Naive B cell (primary cell): ENCODE data around the gene KYAT1. TPM values are rescaled to one million over a fixed set of nuclear protein-coding genes. Genes with fewer than 3 reads are reported as not detected.
"Not testable (repeated sequence)": the region's sequence is repeated elsewhere in the genome, so short reads cannot be mapped to it uniquely, and the experiment has no call there.

Source experiments
- ATAC-seq, 2 donors: fragments of 150-1000 bp; cut with Tn5 transposase; 2 replicates each; pipeline ENCODE4 v1.10.0; 2021; ENCODE audit warnings: low read depth in 2 of 2, mild to moderate bottlenecking in 2 of 2, moderate library complexity in 2 of 2
- DNase-seq: peaks from one replicate; pipeline ENCODE4 v3.0.0; 2022
- H3K27ac Mint-ChIP-seq, 6 donors: one replicate each; pipeline ENCODE4 v1.8.0; 2020 to 2022; ENCODE audit warnings: mild to moderate bottlenecking in 6 of 6, mixed read lengths in 6 of 6, moderate library complexity in 5 of 6, inconsistent platforms in 2 of 6
- H3K27me3 Mint-ChIP-seq, 3 donors: one replicate each; pipeline ENCODE4 v1.8.0; 2021 to 2022; ENCODE audit warnings: mixed read lengths in 3 of 3, mild to moderate bottlenecking in 1 of 3
- H3K36me3 Mint-ChIP-seq, 2 donors: one replicate each; pipeline ENCODE4 v1.8.0; 2020 to 2022; ENCODE audit warnings: mixed read lengths in 2 of 2, inconsistent platforms in 1 of 2, mild to moderate bottlenecking in 1 of 2
- H3K4me1 Mint-ChIP-seq, 3 donors: one replicate each; pipeline ENCODE4 v1.8.0; 2020 to 2022; ENCODE audit warnings: mixed read lengths in 3 of 3, inconsistent platforms in 1 of 3, mild to moderate bottlenecking in 1 of 3, moderate library complexity in 1 of 3
- H3K4me3 Mint-ChIP-seq, 8 donors: one replicate each; pipeline ENCODE4 v1.8.0; 2020 to 2022; ENCODE audit warnings: mild to moderate bottlenecking in 8 of 8, mixed read lengths in 8 of 8, moderate library complexity in 8 of 8, inconsistent platforms in 2 of 8
- H3K9me3 Mint-ChIP-seq, 7 donors: one replicate each; pipeline ENCODE4 v1.8.0; 2020 to 2022; ENCODE audit warnings: mixed read lengths in 7 of 7, mild to moderate bottlenecking in 5 of 7, inconsistent platforms in 2 of 7, moderate library complexity in 1 of 7
- polyA plus RNA-seq, 6 donors: library from polyadenylated mRNA; unstranded; fragments of 300-500 nt; fragmentation: Illumina TruSeq; gene quantifications; one replicate each; pipeline ENCODE4 v1.2.3, GENCODE V29; 2021; ENCODE audit warnings: low read depth in 6 of 6

The KYAT1 gene
- polyA plus RNA-seq, 6 donors from 2014 or later: 7.0 to 9.7 (median 8.5) TPM

GRCh38 chr9:128858476-128858875 is 23.3 kb downstream of the KYAT1 start:
- DNase-seq, ATAC-seq, H3K4me1 Mint-ChIP-seq, H3K27me3 Mint-ChIP-seq, H3K4me3 Mint-ChIP-seq, H3K27ac Mint-ChIP-seq, H3K9me3 Mint-ChIP-seq, H3K36me3 Mint-ChIP-seq: not testable (repeated sequence)

GRCh38 chr9:128854454-128854853 is 27.3 kb downstream of the KYAT1 start:
- peaks cover 4 to 19% (median 12%) of the 10 kb centered on the region in 7 donors for H3K9me3 Mint-ChIP-seq
- H3K27ac Mint-ChIP-seq, H3K4me3 Mint-ChIP-seq, DNase-seq, H3K27me3 Mint-ChIP-seq, H3K4me1 Mint-ChIP-seq, ATAC-seq: not testable (repeated sequence)
- peaks cover 14 to 17% of the 10 kb centered on the region in 2 donors for H3K36me3 Mint-ChIP-seq

- H3K27ac Mint-ChIP-seq, ATAC-seq, DNase-seq, H3K4me1 Mint-ChIP-seq, H3K4me3 Mint-ChIP-seq, H3K27me3 Mint-ChIP-seq: not testable (repeated sequence)
- H3K36me3 Mint-ChIP-seq: peaks cover 14 to 25% of the 10 kb centered on the region in 2 donors
- H3K9me3 Mint-ChIP-seq: peaks cover 4 to 26% (median 14%) of the 10 kb centered on the region in 7 donors
These were observed 29.1 kb downstream of the KYAT1 start for GRCh38 chr9:128852646-128853045.

GRCh38 chr9:128851779-128852600 is 29.8 kb downstream of the KYAT1 start:
- ATAC-seq, H3K4me3 Mint-ChIP-seq, H3K27ac Mint-ChIP-seq, H3K27me3 Mint-ChIP-seq, DNase-seq, H3K4me1 Mint-ChIP-seq: not testable (repeated sequence)
- peaks cover 14 to 26% of the 10 kb centered on the region in 2 donors for H3K36me3 Mint-ChIP-seq
- peaks cover 4 to 29% (median 14%) of the 10 kb centered on the region in 7 donors for H3K9me3 Mint-ChIP-seq

GRCh38 chr9:128851024-128851423 is 30.7 kb downstream of the KYAT1 start:
- not testable (repeated sequence) for DNase-seq, ATAC-seq, H3K27ac Mint-ChIP-seq, H3K27me3 Mint-ChIP-seq, H3K4me1 Mint-ChIP-seq
- Mint-ChIP-seq H3K4me3 (peak overlapping the region in 1 of 8 donors; percentile 54), H3K36me3 (peaks cover 14 to 26% of the 10 kb centered on the region in 2 donors), H3K9me3 (peaks cover 4 to 29% (median 14%) of the 10 kb centered on the region in 7 donors)

- ATAC-seq (no peak), DNase-seq (no peak)
- H3K4me3 Mint-ChIP-seq: no peak overlapping the region
- peak overlapping the region in 1 of 6 donors; percentile 7 for H3K27ac Mint-ChIP-seq
- H3K36me3 Mint-ChIP-seq: peaks cover 14 to 26% of the 10 kb centered on the region in 2 donors
- peaks cover 0 to 4% (median 0%) of the 10 kb centered on the region in 3 donors for H3K4me1 Mint-ChIP-seq
- H3K27me3 Mint-ChIP-seq: no peaks in the 10 kb centered on the region
- H3K9me3 Mint-ChIP-seq: peaks cover 4 to 29% (median 14%) of the 10 kb centered on the region in 7 donors
These were observed 33.9 kb downstream of the KYAT1 start for GRCh38 chr9:128847803-128848202.

GRCh38 chr9:128846680-128847030 is 35.1 kb downstream of the KYAT1 start:
- H3K9me3 Mint-ChIP-seq: peaks cover 4 to 29% (median 13%) of the 10 kb centered on the region in 7 donors
- H3K4me3 Mint-ChIP-seq: no peak overlapping the region
- peaks cover 18 to 24% of the 10 kb centered on the region in 2 donors for H3K36me3 Mint-ChIP-seq
- H3K27ac Mint-ChIP-seq: no peak overlapping the region
- no peak for ATAC-seq
- H3K27me3 Mint-ChIP-seq: no peaks in the 10 kb centered on the region
- DNase-seq: no peak
- H3K4me1 Mint-ChIP-seq: peaks cover 0 to 4% (median 4%) of the 10 kb centered on the region in 3 donors

GRCh38 chr9:128845186-128845931 is 36.4 kb downstream of the KYAT1 start:
- DNase-seq (no peak), ATAC-seq (no peak)
- H3K27me3 Mint-ChIP-seq: no peaks in the 10 kb centered on the region
- H3K9me3 Mint-ChIP-seq: peaks cover 0 to 16% (median 5%) of the 10 kb centered on the region in 7 donors
- peaks cover 5 to 11% of the 10 kb centered on the region in 2 donors for H3K36me3 Mint-ChIP-seq
- H3K4me1 Mint-ChIP-seq: peaks cover 0 to 6% (median 4%) of the 10 kb centered on the region in 3 donors
- H3K4me3 Mint-ChIP-seq: peak overlapping the region in 1 of 8 donors; percentile 18
- peak overlapping the region in 2 of 6 donors; percentile 22 to 42 for H3K27ac Mint-ChIP-seq

GRCh38 chr9:128843171-128843570 is 38.6 kb downstream of the KYAT1 start:
- not testable (repeated sequence) for H3K4me1 Mint-ChIP-seq

GRCh38 chr9:128841694-128842492 is 39.9 kb downstream of the KYAT1 start:
- DNase-seq: no peak
- H3K4me1 Mint-ChIP-seq: peaks cover 0 to 6% (median 0%) of the 10 kb centered on the region in 3 donors
- ATAC-seq: no peak
- H3K27ac Mint-ChIP-seq: no peak overlapping the region
- no peaks in the 10 kb centered on the region for H3K27me3 Mint-ChIP-seq
- H3K36me3 Mint-ChIP-seq: peaks cover 4 to 8% of the 10 kb centered on the region in 2 donors
- H3K9me3 Mint-ChIP-seq: no peaks in the 10 kb centered on the region
- no peak overlapping the region for H3K4me3 Mint-ChIP-seq

More at GRCh38 chr9:128843171-128843570, 38.6 kb downstream of the KYAT1 start:
- not testable (repeated sequence) for H3K27ac Mint-ChIP-seq, H3K9me3 Mint-ChIP-seq, ATAC-seq, H3K27me3 Mint-ChIP-seq, H3K4me3 Mint-ChIP-seq, DNase-seq, H3K36me3 Mint-ChIP-seq

GRCh38 chr9:128840524-128840923 is 41.2 kb downstream of the KYAT1 start:
- peaks cover 4 to 8% of the 10 kb centered on the region in 2 donors for H3K36me3 Mint-ChIP-seq
- peak overlapping the region in 1 of 8 donors; percentile 35 for H3K4me3 Mint-ChIP-seq
- no peaks in the 10 kb centered on the region for H3K27me3 Mint-ChIP-seq
- H3K27ac Mint-ChIP-seq: no peak overlapping the region
- H3K9me3 Mint-ChIP-seq: no peaks in the 10 kb centered on the region
- ATAC-seq (no peak), DNase-seq (no peak)
- peaks cover 0 to 6% (median 0%) of the 10 kb centered on the region in 3 donors for H3K4me1 Mint-ChIP-seq

- Mint-ChIP-seq H3K4me1 (peaks cover 0 to 6% (median 0%) of the 10 kb centered on the region in 3 donors), H3K9me3 (no peaks in the 10 kb centered on the region), H3K27ac (peak overlapping the region in 1 of 6 donors; percentile 82), H3K36me3 (peaks cover 4 to 8% of the 10 kb centered on the region in 2 donors), H3K4me3 (no peak overlapping the region), H3K27me3 (no peaks in the 10 kb centered on the region)
- no peak for DNase-seq
- ATAC-seq: no peak
These were observed 43.4 kb downstream of the KYAT1 start for GRCh38 chr9:128838338-128838737.
